Subcutaneous adipose tissue (tissue), 4 donors: Measurements from ENCODE around the gene PPP2R3A. TPM values are rescaled to one million over a fixed set of nuclear protein-coding genes. Genes with fewer than 3 reads are reported as not detected.

Experiments
- CTCF ChIP-seq: fragments of 450-650 bp; IDR thresholded peaks from one replicate; pipeline ENCODE4 v1.5.1; 2016; ENCODE audit warnings: low read depth, mild to moderate bottlenecking, control low read depth, antibody characterized with exemption, moderate library complexity
- total RNA-seq, 4 donors: library from RNA; depleted of rRNA; stranded (reverse); fragments of >200 nt; gene quantifications; one replicate each; pipeline ENCODE4 v1.1.0, GENCODE V29; 2016

PPP2R3A gene
- total RNA-seq, 4 donors from 2014 or later, result 12.6 to 14.8 (median 14.5) TPM

- TF ChIP-seq CTCF, result no peak
Observed at GRCh38 chr3:135975053-135975452, 9.5 kb downstream of the PPP2R3A start.

GRCh38 chr3:135975536-135975935 lies 10.0 kb downstream of the PPP2R3A start:
- no peak for TF ChIP-seq CTCF

GRCh38 chr3:135980343-135980742 lies 14.8 kb downstream of the PPP2R3A start:
- TF ChIP-seq CTCF, result no peak

GRCh38 chr3:135981701-135982403 lies 16.3 kb downstream of the PPP2R3A start:
- no peak for TF ChIP-seq CTCF

GRCh38 chr3:135982404-135982761 lies 16.9 kb downstream of the PPP2R3A start:
- no peak for TF ChIP-seq CTCF

- TF ChIP-seq CTCF, result no peak
Observed at GRCh38 chr3:135982922-135983581, 17.5 kb downstream of the PPP2R3A start.

GRCh38 chr3:135987661-135988060 lies 22.1 kb downstream of the PPP2R3A start:
- no peak for TF ChIP-seq CTCF
